SK-N-MC (cell line): ENCODE measurements around the gene ZNF467.

ENCODE experiments used
- EZH2 ChIP-seq: fragments of 200-600 bp; sonication (generic); IDR thresholded peaks from one replicate; pipeline ENCODE4 v1.6.1; 2017; ENCODE audit warnings: antibody characterized with exemption
- FOXP2 ChIP-seq: optimal IDR thresholded peaks from 2 replicates; pipeline ENCODE3; 2011; ENCODE audit warnings: mild to moderate bottlenecking, moderate library complexity; ENCODE audit not compliant: insufficient read depth; ENCODE audit errors: extremely low read length, control extremely low read depth
- POLR2AphosphoS5 ChIP-seq: IDR thresholded peaks from 2 replicates; pipeline ENCODE4 v1.6.1; 2012; ENCODE audit warnings: mild to moderate bottlenecking, low read depth, low read length, borderline replicate concordance

DNA sequence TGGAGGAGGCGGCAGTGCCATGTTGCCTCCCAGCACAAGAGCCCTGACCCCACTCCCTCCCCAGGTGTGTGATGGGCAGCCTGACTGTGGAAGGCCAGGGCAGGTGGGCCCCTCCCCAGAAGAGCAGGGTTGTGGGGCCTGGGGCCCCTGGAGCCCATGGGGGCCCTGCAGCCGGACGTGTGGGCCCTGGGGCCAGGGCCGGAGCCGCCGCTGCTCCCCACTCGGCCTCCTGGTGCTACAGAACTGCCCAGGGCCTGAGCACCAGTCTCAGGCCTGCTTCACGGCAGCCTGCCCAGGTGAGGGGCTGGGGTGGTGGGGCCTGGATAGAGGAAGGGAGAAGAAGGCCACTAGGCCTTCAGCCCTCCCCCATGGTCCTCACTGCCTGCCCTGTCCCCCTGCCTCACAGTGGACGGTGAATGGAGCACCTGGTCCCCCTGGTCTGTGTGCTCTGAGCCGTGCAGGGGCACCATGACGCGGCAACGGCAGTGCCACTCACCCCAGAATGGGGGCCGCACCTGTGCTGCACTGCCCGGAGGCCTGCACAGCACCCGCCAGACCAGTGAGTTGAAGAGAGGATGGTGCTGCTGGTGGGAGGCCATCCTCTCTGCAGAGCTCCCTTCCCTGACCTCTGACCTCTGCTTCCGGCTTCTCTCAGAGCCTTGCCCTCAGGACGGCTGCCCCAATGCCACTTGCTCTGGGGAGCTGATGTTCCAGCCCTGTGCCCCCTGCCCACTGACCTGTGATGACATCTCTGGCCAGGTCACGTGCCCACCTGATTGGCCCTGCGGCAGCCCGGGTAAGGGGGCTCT is 18.2 kb upstream of the ZNF467 start:
- TF ChIP-seq EZH2, result no peak
- no peak for TF ChIP-seq POLR2AphosphoS5
- TF ChIP-seq FOXP2, result no peak
